K562 (cell line): ENCODE measurements around the gene COL16A1. TPM values are rescaled to one million over a fixed set of nuclear protein-coding genes. Genes with fewer than 3 reads are reported as not detected.

Experiments used
- ARID1B ChIP-seq: fragments of 450-650 bp; IDR thresholded peaks from 2 replicates; pipeline ENCODE4 v1.6.1; 2016; ENCODE audit warnings: antibody characterized with exemption, mild to moderate bottlenecking, inconsistent platforms
- ATF6 ChIP-seq: sonication (generic); formaldehyde crosslinking; IDR thresholded peaks from 2 replicates; pipeline ENCODE4 v1.4.0; 2020; ENCODE audit warnings: mild to moderate bottlenecking, missing genetic modification reagents
- ELF1 ChIP-seq: fragments of 200-800 bp; sonication (Bioruptor generic); IDR thresholded peaks from 2 replicates; pipeline ENCODE4 v1.6.1; 2016; ENCODE audit warnings: missing genetic modification characterization, missing compliant biosample characterization
- ETS2 ChIP-seq: IDR thresholded peaks from 2 replicates; pipeline ENCODE4 v1.6.1; 2016; ENCODE audit warnings: borderline replicate concordance, missing genetic modification characterization, mild to moderate bottlenecking, moderate library complexity, missing compliant biosample characterization; ENCODE audit not compliant: poor library complexity, severe bottlenecking
- ETV6 ChIP-seq, 3 experiments: fragments of 150-350 bp in 1 of 3; sonication (generic) in 1 of 3; formaldehyde crosslinking in 1 of 3; IDR thresholded peaks; 2 replicates each; pipeline versions ENCODE4 v1.6.1 to v1.8.0; 2014 to 2022; ENCODE audit warnings: borderline replicate concordance in 2 of 3, low read depth in 2 of 3, antibody characterized with exemption in 1 of 3, low read length in 1 of 3, mild to moderate bottlenecking in 1 of 3, missing genetic modification reagents in 1 of 3
- HDAC3 ChIP-seq: fragments of 450-650 bp; IDR thresholded peaks from 2 replicates; pipeline ENCODE4 v1.6.1; 2018; ENCODE audit warnings: borderline replicate concordance, mild to moderate bottlenecking, moderate library complexity; ENCODE audit not compliant: partially characterized antibody
- MAFF ChIP-seq: IDR thresholded peaks from 2 replicates; pipeline ENCODE4 v1.6.1; 2012; ENCODE audit warnings: low read length, improper control_type of control experiment
- MED1 ChIP-seq: sonication (generic); formaldehyde crosslinking; IDR thresholded peaks from 2 replicates; pipeline ENCODE4 v1.8.1; 2023; ENCODE audit warnings: missing genetic modification reagents, borderline replicate concordance
- THAP7 ChIP-seq: fragments of 250-450 bp; sonication (Bioruptor Pico); IDR thresholded peaks from 2 replicates; pipeline ENCODE4 v1.5.0; 2021
- USF2 ChIP-seq: sonication (generic); formaldehyde crosslinking; IDR thresholded peaks from 2 replicates; pipeline ENCODE4 v1.5.0; 2020; ENCODE audit warnings: missing genetic modification reagents
- ZEB2 ChIP-seq: fragments of 450-650 bp; IDR thresholded peaks from 2 replicates; pipeline ENCODE4 v1.6.1; 2016
- ZNF134 ChIP-seq: fragments of 250-450 bp; sonication (Bioruptor Pico); conservative IDR thresholded peaks from 2 replicates; pipeline ENCODE4 v1.4.0; 2020
- ZNF146 ChIP-seq: IDR thresholded peaks from one replicate; pipeline ENCODE4 v1.6.1; 2018; ENCODE audit warnings: missing compliant biosample characterization; ENCODE audit not compliant: unreplicated experiment
- ZNF311 ChIP-seq: fragments of 250-450 bp; sonication (Bioruptor Pico); IDR thresholded peaks from 2 replicates; pipeline ENCODE4 v1.4.0; 2020; ENCODE audit warnings: mild to moderate bottlenecking, moderate library complexity
- ZNF318 ChIP-seq, 2 experiments: fragments of 450-650 bp; IDR thresholded peaks; 2 replicates each; pipeline ENCODE4 v1.6.1; 2016; ENCODE audit warnings: mild to moderate bottlenecking in 2 of 2, borderline replicate concordance in 1 of 2, low read depth in 1 of 2, moderate library complexity in 1 of 2
- ZNF347 ChIP-seq: fragments of 450-650 bp; formaldehyde crosslinking; IDR thresholded peaks from 2 replicates; pipeline ENCODE4 v1.4.0; 2020; ENCODE audit warnings: low read depth, mild to moderate bottlenecking, moderate library complexity
- ZNF589 ChIP-seq: fragments of 200-800 bp; sonication (Bioruptor generic); IDR thresholded peaks from 2 replicates; pipeline ENCODE4 v1.6.1; 2016; ENCODE audit warnings: low read depth, missing genetic modification characterization, missing compliant biosample characterization
- polyA plus RNA-seq, 8 experiments: library from polyadenylated mRNA; depleted of rRNA in 4 of 8; stranded (reverse) in 5 of 8; unstranded in 3 of 8; fragments of >200 nt; fragmentation: Nextera tagmentation in 2 of 8; fragmentation: Illumina TruSeq in 1 of 8; extraction: Ambion mirVana in 2 of 8; extraction: Trizol in 1 of 8; gene quantifications; 2 replicates each; pipeline versions ENCODE4 v1.2.1 to v1.2.3, GENCODE V29; 2011 to 2014; ENCODE audit warnings: inconsistent platforms in 1 of 8, missing spikeins in 1 of 8
- total RNA-seq, 7 experiments: library from RNA; depleted of rRNA in 6 of 7; stranded (reverse); fragments of >200 nt in 6 of 7; fragmentation: Illumina TruSeq in 2 of 7; extraction: Trizol in 2 of 7; gene quantifications; 2 replicates each; pipeline versions ENCODE4 v1.2.1 to v1.2.3, GENCODE V29; 2011 to 2021; ENCODE audit warnings: low replicate concordance in 1 of 7

COL16A1 gene
- total and polyA plus RNA-seq, 9 of the 15 experiments (the other 6 are each of a cell fraction or from before 2014, with no cell fraction given) = 0.11 to 0.60 (median 0.11) TPM; not detected in 6

GRCh38 chr1:31645274-31645568 is 58.6 kb downstream of the COL16A1 start (continued):
- no peak for TF ChIP-seq MAFF
- TF ChIP-seq ZNF311 = no peak
- peak; percentile 22 for TF ChIP-seq HDAC3
- TF ChIP-seq MED1 (CRISPR knock-in tag) = no peak
- TF ChIP-seq ZEB2 = no peak
- TF ChIP-seq USF2 (CRISPR knock-in tag) = no peak
- no peak for TF ChIP-seq ATF6
- TF ChIP-seq THAP7 (CRISPR knock-in tag) = 0 out of 2 replicates have a peak, but pooled peaks have one; percentile 8
- peak; percentile 42; the same call in 1 of the 2 replicates for TF ChIP-seq ELF1 (tag)
- TF ChIP-seq ZNF146 (CRISPR knock-in tag) = no peak
- no peak for TF ChIP-seq ZNF589
- TF ChIP-seq ZNF318 (IDR thresholded peaks at IDR 0.05; ENCODE audit: borderline replicate concordance in 1 of 2, low read depth in 1 of 2) = peak in 1 of 2 experiments; percentile 2; a peak in 1 of 4 replicates
- TF ChIP-seq ZNF134 = no peak
- no peak for TF ChIP-seq ZNF347
- no peak for TF ChIP-seq ETV6 (IDR thresholded peaks at IDR 0.05; ENCODE audit: borderline replicate concordance in 1 of 2, low read depth in 2 of 2, low read length in 1 of 2)
- TF ChIP-seq ETV6 (CRISPR knock-in tag; IDR thresholded peaks at IDR 0.05; ENCODE audit: borderline replicate concordance) = no peak
- no peak for TF ChIP-seq ETS2 (tag)
- no peak for TF ChIP-seq ARID1B
